ENCODE measurements around the gene CPOX.

DNA sequence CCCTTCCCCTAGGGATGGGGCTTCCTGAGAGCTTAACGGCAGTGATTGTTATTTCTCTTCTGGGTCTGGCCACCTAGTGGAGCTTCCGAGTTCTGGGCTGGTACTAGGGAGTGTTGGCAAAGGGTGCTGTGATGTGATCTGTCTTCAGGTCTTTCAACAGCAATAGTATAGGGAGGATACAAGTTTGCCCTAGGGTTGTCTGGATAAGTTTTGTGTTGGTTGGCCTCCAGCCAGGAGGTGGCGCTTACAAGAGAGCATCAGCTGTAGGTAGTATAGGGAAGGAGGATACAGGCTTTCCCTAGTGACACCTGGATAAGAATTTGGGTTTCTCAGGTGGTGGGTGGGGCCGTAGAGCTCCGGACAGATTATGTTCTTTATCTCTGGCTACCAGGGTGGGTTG lies 19.2 kb upstream of the CPOX start:
- TF ChIP-seq, protein P1, sequence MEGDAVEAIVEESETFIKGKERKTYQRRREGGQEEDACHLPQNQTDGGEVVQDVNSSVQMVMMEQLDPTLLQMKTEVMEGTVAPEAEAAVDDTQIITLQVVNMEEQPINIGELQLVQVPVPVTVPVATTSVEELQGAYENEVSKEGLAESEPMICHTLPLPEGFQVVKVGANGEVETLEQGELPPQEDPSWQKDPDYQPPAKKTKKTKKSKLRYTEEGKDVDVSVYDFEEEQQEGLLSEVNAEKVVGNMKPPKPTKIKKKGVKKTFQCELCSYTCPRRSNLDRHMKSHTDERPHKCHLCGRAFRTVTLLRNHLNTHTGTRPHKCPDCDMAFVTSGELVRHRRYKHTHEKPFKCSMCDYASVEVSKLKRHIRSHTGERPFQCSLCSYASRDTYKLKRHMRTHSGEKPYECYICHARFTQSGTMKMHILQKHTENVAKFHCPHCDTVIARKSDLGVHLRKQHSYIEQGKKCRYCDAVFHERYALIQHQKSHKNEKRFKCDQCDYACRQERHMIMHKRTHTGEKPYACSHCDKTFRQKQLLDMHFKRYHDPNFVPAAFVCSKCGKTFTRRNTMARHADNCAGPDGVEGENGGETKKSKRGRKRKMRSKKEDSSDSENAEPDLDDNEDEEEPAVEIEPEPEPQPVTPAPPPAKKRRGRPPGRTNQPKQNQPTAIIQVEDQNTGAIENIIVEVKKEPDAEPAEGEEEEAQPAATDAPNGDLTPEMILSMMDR (IDR thresholded peaks at IDR 0.05; ENCODE audit: low read length), result peak; percentile 86
- no peak for TF ChIP-seq EZH2phosphoT487 (IDR thresholded peaks at IDR 0.05; ENCODE audit: low read length)
